NCI-H774 (cell line): ENCODE results near the gene CGB3.

Experiments
- DNase-seq: peaks from one replicate; lab custom pipeline; 2025; lab: John Stamatoyannopoulos, UW

Gene CGB3

GRCh38 chr19:48988286-48988685 lies 35.8 kb downstream of the CGB3 start:
- DNase-seq = no peak

- no peak for DNase-seq
Measured at GRCh38 chr19:48987323-48987722, 36.8 kb downstream of the CGB3 start.

GRCh38 chr19:48986211-48986610 lies 37.9 kb downstream of the CGB3 start:
- DNase-seq = no peak

GRCh38 chr19:48985711-48986110 lies 38.4 kb downstream of the CGB3 start:
- DNase-seq = no peak

- DNase-seq = no peak
Measured at GRCh38 chr19:48982280-48982679, 41.9 kb downstream of the CGB3 start.

GRCh38 chr19:48977061-48977460 lies 47.1 kb downstream of the CGB3 start:
- no peak for DNase-seq

- no peak for DNase-seq
Measured at GRCh38 chr19:48975947-48976847, 47.9 kb downstream of the CGB3 start.
